Measurements from ENCODE around the gene THEM4. TPM values are rescaled to one million over a fixed set of nuclear protein-coding genes. Genes with fewer than 3 reads are reported as not detected.
"Not testable (repeated sequence)": the region's sequence is repeated elsewhere in the genome, so short reads cannot be mapped to it uniquely, and the experiment has no call there.

The THEM4 gene
- total RNA-seq, 1 experiment from 2014 or later: 87.8 TPM

DNA sequence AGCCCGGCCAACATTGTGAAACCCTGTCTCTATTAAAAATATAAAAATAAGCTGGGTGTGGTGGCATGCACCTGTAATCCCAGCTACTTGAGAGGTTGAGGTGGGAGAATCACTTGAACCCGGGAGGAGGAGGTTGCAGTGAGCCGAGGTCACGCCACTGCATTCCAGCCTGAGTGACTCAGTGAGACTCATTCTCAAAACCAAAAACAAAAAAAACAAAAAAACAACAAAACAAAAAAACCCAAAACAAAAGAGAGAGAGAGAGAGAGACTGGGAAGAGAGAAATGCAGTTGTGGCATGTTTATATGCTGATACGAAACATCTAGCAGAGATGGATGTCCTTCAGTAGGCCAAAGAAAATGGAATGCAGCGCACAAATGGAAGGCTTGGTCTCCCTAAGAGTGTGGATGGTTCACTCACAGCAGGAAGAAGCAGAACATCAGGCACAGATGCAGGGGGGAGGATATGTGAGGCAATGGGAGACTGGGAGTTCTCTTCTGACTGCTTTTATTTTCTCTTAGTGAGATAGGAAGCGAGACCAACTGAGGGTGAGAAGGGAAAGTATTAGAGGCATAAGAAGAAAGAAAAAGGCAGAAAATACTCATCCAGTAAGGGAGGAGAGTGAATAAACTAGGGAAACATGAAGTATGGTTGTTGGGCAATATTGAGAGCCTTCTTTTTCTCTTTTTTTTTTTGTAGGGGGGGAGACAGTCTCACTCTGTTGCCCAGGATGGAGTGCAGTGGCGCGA, 16.0 kb downstream of the THEM4 start:
- Histone ChIP-seq H3K4me1 (ENCODE audit: low read length) (peaks cover 2% of the 10 kb centered on the region; the same call in 1 of the 2 replicates), H3K4me2 (ENCODE audit: low read depth, low read length, poor library complexity, severe bottlenecking) (no peak overlapping the region), H3K9ac (ENCODE audit: low read length) (no peak overlapping the region), H3K4me3 (ENCODE audit: low read length) (no peak overlapping the region), H3K9me3 (ENCODE audit: low read length) (no peaks in the 10 kb centered on the region), H4K20me1 (ENCODE audit: insufficient read depth, low read depth, low read length) (0 out of 2 replicates have a peak, but pooled peaks cover 4% of the 10 kb centered on the region), H3K36me3 (ENCODE audit: insufficient read depth, low read length) (peaks cover 38% of the 10 kb centered on the region; the same call in 1 of the 2 replicates), H3K27ac (ENCODE audit: low read length) (no peak overlapping the region), H3K79me2 (ENCODE audit: low read length) (peaks cover 23% of the 10 kb centered on the region), H2AFZ (ENCODE audit: low read length) (no peak overlapping the region), H3K9me2 (replicated peaks; ENCODE audit: insufficient read depth, low read length) (no peaks in the 10 kb centered on the region), H3K27me3 (ENCODE audit: low read length) (no peaks in the 10 kb centered on the region)
- DNase-seq: no peak

DNA sequence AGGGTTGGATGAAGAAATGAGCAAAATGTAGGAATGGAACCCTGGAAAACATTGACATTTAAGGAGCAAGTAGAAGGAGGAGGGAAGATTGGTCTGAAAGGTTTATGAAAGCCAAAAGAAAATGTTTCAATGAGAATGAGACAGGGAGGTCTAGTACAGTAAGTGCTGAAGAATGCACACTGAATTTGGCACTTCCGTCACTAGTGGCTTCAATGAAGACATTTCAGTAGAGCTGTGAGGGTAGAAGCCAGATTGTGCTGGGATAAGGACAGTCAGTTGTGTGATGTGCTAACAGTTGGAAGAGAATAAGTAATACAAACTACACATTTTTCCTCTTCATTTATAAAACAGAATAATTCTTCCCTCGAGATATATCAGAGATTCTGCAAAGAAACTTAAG, 17.1 kb downstream of the THEM4 start:
- Histone ChIP-seq H3K9ac (ENCODE audit: low read length) (no peak overlapping the region), H3K9me2 (replicated peaks; ENCODE audit: insufficient read depth, low read length) (no peaks in the 10 kb centered on the region), H3K27ac (ENCODE audit: low read length) (0 out of 2 replicates have a peak overlapping the region, but pooled peaks have one; percentile 33), H4K20me1 (ENCODE audit: insufficient read depth, low read depth, low read length) (0 out of 2 replicates have a peak, but pooled peaks cover 4% of the 10 kb centered on the region), H3K4me3 (ENCODE audit: low read length) (no peak overlapping the region), H3K27me3 (ENCODE audit: low read length) (no peaks in the 10 kb centered on the region), H3K4me1 (ENCODE audit: low read length) (peaks cover 2% of the 10 kb centered on the region; the same call in 1 of the 2 replicates), H3K79me2 (ENCODE audit: low read length) (peaks cover 11% of the 10 kb centered on the region), H2AFZ (ENCODE audit: low read length) (no peak overlapping the region), H3K36me3 (ENCODE audit: insufficient read depth, low read length) (peaks cover 48% of the 10 kb centered on the region), H3K4me2 (ENCODE audit: low read depth, low read length, poor library complexity, severe bottlenecking) (no peak overlapping the region), H3K9me3 (ENCODE audit: low read length) (no peaks in the 10 kb centered on the region)
- DNase-seq: no peak

DNA sequence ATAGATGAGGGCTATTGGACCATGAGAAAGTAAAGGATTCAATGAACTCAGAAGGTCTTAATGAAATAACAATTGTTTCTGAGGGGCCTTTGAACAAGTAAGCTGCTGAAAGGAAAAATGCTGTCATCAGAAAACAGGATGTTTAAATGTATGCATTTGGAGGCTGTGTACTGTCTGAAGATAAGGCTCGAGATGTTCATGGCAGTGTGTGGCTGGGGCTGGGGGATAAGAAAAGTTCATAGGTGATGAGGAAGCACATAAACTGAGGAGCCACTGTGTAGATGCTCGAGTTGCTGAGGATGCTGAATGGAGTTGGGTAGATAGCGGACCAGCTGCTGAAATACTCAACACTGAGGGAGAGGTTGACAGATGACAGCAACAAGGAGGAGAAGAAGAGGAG, 17.8 kb downstream of the THEM4 start:
- Histone ChIP-seq H3K9me3 (ENCODE audit: low read length) (no peaks in the 10 kb centered on the region), H3K36me3 (ENCODE audit: insufficient read depth, low read length) (peaks cover 49% of the 10 kb centered on the region), H2AFZ (ENCODE audit: low read length) (no peak overlapping the region), H3K4me3 (ENCODE audit: low read length) (no peak overlapping the region), H4K20me1 (ENCODE audit: insufficient read depth, low read depth, low read length) (no peaks in the 10 kb centered on the region), H3K79me2 (ENCODE audit: low read length) (peaks cover 4% of the 10 kb centered on the region), H3K27me3 (ENCODE audit: low read length) (no peaks in the 10 kb centered on the region), H3K4me2 (ENCODE audit: low read depth, low read length, poor library complexity, severe bottlenecking) (no peak overlapping the region), H3K9me2 (replicated peaks; ENCODE audit: insufficient read depth, low read length) (no peaks in the 10 kb centered on the region), H3K4me1 (ENCODE audit: low read length) (peaks cover 2% of the 10 kb centered on the region; the same call in 1 of the 2 replicates), H3K27ac (ENCODE audit: low read length) (peak overlapping the region; percentile 33), H3K9ac (ENCODE audit: low read length) (no peak overlapping the region)
- DNase-seq: no peak

DNA sequence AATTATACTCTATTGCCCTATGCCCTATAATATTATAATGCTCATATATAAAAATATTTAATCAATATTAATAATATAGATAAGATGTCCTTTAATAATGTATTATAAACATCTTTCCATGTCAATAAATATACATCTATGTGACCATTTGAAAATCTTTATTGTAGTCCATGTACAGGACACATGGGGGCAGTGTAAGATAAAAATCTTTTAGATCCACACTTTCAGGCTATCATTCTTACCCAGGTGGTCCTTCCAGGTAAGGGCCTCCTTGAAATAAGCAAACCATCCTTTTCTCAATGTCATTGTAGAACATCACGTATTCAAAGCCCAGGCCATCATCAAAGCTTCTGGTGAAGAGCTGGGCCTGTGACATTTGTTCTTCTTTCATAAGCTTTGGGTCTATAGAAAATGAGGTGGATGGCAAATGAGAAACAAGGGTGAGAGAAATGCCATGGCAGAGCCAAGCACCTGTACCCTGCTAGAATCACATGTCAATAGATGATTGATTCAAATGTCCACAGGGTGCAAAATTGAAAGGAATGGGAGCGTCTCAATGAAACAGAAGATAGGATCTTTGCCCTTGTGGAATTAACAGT, 20.2 kb downstream of the THEM4 start:
- Histone ChIP-seq H3K36me3 (ENCODE audit: insufficient read depth, low read length) (peaks cover 52% of the 10 kb centered on the region), H3K4me2 (ENCODE audit: low read depth, low read length, poor library complexity, severe bottlenecking) (no peak overlapping the region), H2AFZ (ENCODE audit: low read length) (no peak overlapping the region), H3K9ac (ENCODE audit: low read length) (no peak overlapping the region), H3K9me2 (replicated peaks; ENCODE audit: insufficient read depth, low read length) (no peaks in the 10 kb centered on the region), H3K79me2 (ENCODE audit: low read length) (no peaks in the 10 kb centered on the region), H4K20me1 (ENCODE audit: insufficient read depth, low read depth, low read length) (no peaks in the 10 kb centered on the region), H3K4me3 (ENCODE audit: low read length) (no peak overlapping the region), H3K27me3 (ENCODE audit: low read length) (no peaks in the 10 kb centered on the region), H3K4me1 (ENCODE audit: low read length) (peaks cover 2% of the 10 kb centered on the region; the same call in 1 of the 2 replicates), H3K9me3 (ENCODE audit: low read length) (no peaks in the 10 kb centered on the region), H3K27ac (ENCODE audit: low read length) (no peak overlapping the region)
- peak; percentile 74 for DNase-seq

DNA sequence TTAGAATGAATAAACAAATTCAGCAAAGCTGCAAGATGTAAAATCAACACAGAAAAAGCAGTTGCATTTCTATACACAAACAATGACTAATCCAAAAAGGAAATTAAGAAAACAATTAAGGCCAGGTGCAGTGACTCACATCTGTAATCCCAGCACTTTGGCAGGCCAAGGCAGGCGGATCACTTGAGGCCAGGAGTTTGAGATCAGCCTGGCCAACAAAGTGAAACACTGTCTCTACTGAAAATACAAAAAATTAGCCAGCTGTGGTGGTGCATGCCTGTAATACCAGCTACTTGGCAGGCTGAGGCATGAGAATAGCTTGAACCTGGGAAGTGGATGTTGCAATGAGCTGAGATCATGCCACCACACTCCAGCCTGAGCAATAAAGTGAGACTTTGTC, 22.3 kb downstream of the THEM4 start:
- no peak for DNase-seq

DNA sequence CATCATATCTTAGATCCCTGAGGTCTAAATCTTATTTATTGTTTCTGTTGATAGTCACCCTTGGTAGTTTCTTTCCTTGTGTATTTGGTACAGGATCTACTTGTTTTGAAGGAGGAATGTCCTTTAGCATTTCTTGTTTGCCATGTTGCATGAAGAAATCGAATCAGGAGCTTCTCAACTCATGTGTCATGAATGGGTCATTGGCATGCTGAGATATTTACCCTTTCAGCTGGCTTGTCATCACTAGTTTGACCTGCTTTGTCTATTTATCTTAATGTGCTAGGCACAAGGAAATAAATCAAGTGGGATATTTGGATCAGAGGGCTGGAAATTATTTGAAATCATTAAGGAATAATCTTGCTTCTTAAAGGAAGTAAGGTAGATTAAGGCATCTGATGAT, 23.8 kb downstream of the THEM4 start:
- no peak overlapping the region for H3K9ac ChIP-seq (ENCODE audit: low read length)
- H3K36me3 ChIP-seq (ENCODE audit: insufficient read depth, low read length): peaks cover 36% of the 10 kb centered on the region
- no peaks in the 10 kb centered on the region for H3K9me2 ChIP-seq (replicated peaks; ENCODE audit: insufficient read depth, low read length)
- no peaks in the 10 kb centered on the region for H3K27me3 ChIP-seq (ENCODE audit: low read length)
- no peaks in the 10 kb centered on the region for H3K79me2 ChIP-seq (ENCODE audit: low read length)
- no peaks in the 10 kb centered on the region for H3K9me3 ChIP-seq (ENCODE audit: low read length)
- H3K4me1 ChIP-seq (ENCODE audit: low read length): no peaks in the 10 kb centered on the region
- H3K27ac ChIP-seq (ENCODE audit: low read length): no peak overlapping the region
- no peak overlapping the region for H3K4me2 ChIP-seq (ENCODE audit: low read depth, low read length, poor library complexity, severe bottlenecking)
- H3K4me3 ChIP-seq (ENCODE audit: low read length): no peak overlapping the region
- DNase-seq: no peak
- no peaks in the 10 kb centered on the region for H4K20me1 ChIP-seq (ENCODE audit: insufficient read depth, low read depth, low read length)
- H2AFZ ChIP-seq (ENCODE audit: low read length): no peak overlapping the region

More for the DNA sequence above, 22.3 kb downstream of the THEM4 start:
- no peak overlapping the region for H3K27ac ChIP-seq (ENCODE audit: low read length)
- peaks cover 2% of the 10 kb centered on the region; the same call in 1 of the 2 replicates for H3K4me1 ChIP-seq (ENCODE audit: low read length)
- H3K9me3 ChIP-seq (ENCODE audit: low read length): no peaks in the 10 kb centered on the region
- H3K4me2 ChIP-seq (ENCODE audit: low read depth, low read length, poor library complexity, severe bottlenecking): no peak overlapping the region
- H2AFZ ChIP-seq (ENCODE audit: low read length): no peak overlapping the region
- peaks cover 40% of the 10 kb centered on the region for H3K36me3 ChIP-seq (ENCODE audit: insufficient read depth, low read length)
- H3K79me2 ChIP-seq (ENCODE audit: low read length): no peaks in the 10 kb centered on the region
- no peaks in the 10 kb centered on the region for H3K27me3 ChIP-seq (ENCODE audit: low read length)
- no peaks in the 10 kb centered on the region for H4K20me1 ChIP-seq (ENCODE audit: insufficient read depth, low read depth, low read length)
- no peaks in the 10 kb centered on the region for H3K9me2 ChIP-seq (replicated peaks; ENCODE audit: insufficient read depth, low read length)
- no peak overlapping the region for H3K9ac ChIP-seq (ENCODE audit: low read length)
- H3K4me3 ChIP-seq (ENCODE audit: low read length): no peak overlapping the region

DNA sequence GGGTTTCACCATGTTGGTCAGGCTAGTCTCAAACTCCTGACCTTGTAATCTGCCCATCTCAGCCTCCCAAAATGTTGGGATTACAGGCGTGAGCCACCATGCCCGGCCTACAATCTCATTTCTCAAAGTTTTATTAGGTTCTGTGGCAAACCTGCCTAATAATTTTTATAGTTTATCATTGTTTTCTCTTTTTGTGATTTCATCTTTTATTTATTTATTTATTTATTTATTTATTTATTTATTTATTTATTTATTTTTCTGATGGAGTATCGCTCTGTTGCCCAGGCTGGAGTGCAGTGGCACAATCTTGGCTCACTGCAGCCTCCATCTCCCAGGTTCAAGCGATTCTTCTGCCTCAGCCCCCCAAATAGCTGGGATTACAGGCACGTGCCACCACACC, 24.4 kb downstream of the THEM4 start:
- H3K79me2 ChIP-seq (ENCODE audit: low read length); H3K9me2 ChIP-seq (replicated peaks; ENCODE audit: insufficient read depth, low read length); DNase-seq; H4K20me1 ChIP-seq (ENCODE audit: insufficient read depth, low read depth, low read length); H3K4me3 ChIP-seq (ENCODE audit: low read length); H3K9ac ChIP-seq (ENCODE audit: low read length); H3K9me3 ChIP-seq (ENCODE audit: low read length); H3K4me1 ChIP-seq (ENCODE audit: low read length); H2AFZ ChIP-seq (ENCODE audit: low read length); H3K27me3 ChIP-seq (ENCODE audit: low read length); H3K4me2 ChIP-seq (ENCODE audit: low read depth, low read length, poor library complexity, severe bottlenecking); H3K27ac ChIP-seq (ENCODE audit: low read length): not testable (repeated sequence)
- peaks cover 36% of the 10 kb centered on the region for H3K36me3 ChIP-seq (ENCODE audit: insufficient read depth, low read length)

DNA sequence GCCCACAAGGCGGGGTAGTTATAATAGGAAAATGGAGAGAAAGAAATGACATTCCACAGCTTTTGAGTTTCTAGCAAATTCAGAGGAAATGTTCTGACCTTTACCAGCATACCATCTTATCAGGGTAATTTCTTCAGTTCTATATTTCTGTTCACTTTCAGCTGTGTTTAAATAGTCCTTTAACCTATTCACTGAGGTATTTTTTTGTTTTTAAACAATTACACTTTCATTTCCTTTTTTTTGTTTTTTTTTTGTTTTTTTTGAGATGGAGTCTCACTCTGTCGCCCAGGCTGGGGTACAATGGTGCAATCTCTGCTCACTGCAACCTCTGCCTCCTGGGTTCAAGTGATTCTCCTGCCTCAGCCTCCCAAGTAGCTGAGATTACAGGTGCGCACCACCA, 24.9 kb downstream of the THEM4 start:
- H3K27ac ChIP-seq (ENCODE audit: low read length); H3K9me3 ChIP-seq (ENCODE audit: low read length); H3K4me3 ChIP-seq (ENCODE audit: low read length); H3K4me2 ChIP-seq (ENCODE audit: low read depth, low read length, poor library complexity, severe bottlenecking); H3K9ac ChIP-seq (ENCODE audit: low read length); H4K20me1 ChIP-seq (ENCODE audit: insufficient read depth, low read depth, low read length); H2AFZ ChIP-seq (ENCODE audit: low read length); H3K4me1 ChIP-seq (ENCODE audit: low read length); H3K9me2 ChIP-seq (replicated peaks; ENCODE audit: insufficient read depth, low read length); H3K79me2 ChIP-seq (ENCODE audit: low read length); H3K27me3 ChIP-seq (ENCODE audit: low read length); DNase-seq: not testable (repeated sequence)
- H3K36me3 ChIP-seq (ENCODE audit: insufficient read depth, low read length): peaks cover 36% of the 10 kb centered on the region
